GM06990 (cell line): ENCODE data around the gene LTBP2.

Source experiments
- DNase-seq: peaks from one replicate; pipeline ENCODE4 v3.0.0-alpha.2; 2011; ENCODE audit not compliant: insufficient read length; ENCODE audit errors: extremely low read depth
- H3K27me3 ChIP-seq: replicated peaks from 2 replicates; pipeline ENCODE4 v1.6.0; 2011; ENCODE audit warnings: low read length; ENCODE audit not compliant: control insufficient read depth, insufficient read depth
- H3K36me3 ChIP-seq: 2 replicates; pipeline ENCODE4 v1.5.1; 2011; ENCODE audit warnings: low read length; ENCODE audit not compliant: control insufficient read depth, insufficient read depth
- H3K4me3 ChIP-seq: replicated peaks from 2 replicates; pipeline ENCODE4 v1.5.1; 2011; ENCODE audit warnings: low read depth, mild to moderate bottlenecking, control low read depth, low read length
- CTCF ChIP-seq: IDR thresholded peaks from 2 replicates; pipeline ENCODE4 v1.5.1; 2011; ENCODE audit warnings: low read length, control low read depth, mild to moderate bottlenecking, inconsistent platforms; ENCODE audit not compliant: insufficient read depth, poor library complexity, severe bottlenecking

Gene LTBP2

GRCh38 chr14:74620923-74621322 lies 8.9 kb upstream of the LTBP2 start:
- Histone ChIP-seq H3K36me3 (no peaks in the 10 kb centered on the region), H3K4me3 (no peak overlapping the region), H3K27me3 (no peaks in the 10 kb centered on the region)
- TF ChIP-seq CTCF, result no peak
- DNase-seq, result no peak

GRCh38 chr14:74620497-74620921 lies 8.5 kb upstream of the LTBP2 start:
- Histone ChIP-seq H3K4me3 (no peak overlapping the region), H3K36me3 (no peaks in the 10 kb centered on the region), H3K27me3 (no peaks in the 10 kb centered on the region)
- DNase-seq, result no peak
- no peak for TF ChIP-seq CTCF

GRCh38 chr14:74619672-74620131 lies 7.7 kb upstream of the LTBP2 start:
- no peak for TF ChIP-seq CTCF
- Histone ChIP-seq H3K27me3 (no peaks in the 10 kb centered on the region), H3K4me3 (no peak overlapping the region), H3K36me3 (no peaks in the 10 kb centered on the region)
- DNase-seq, result no peak

DNA sequence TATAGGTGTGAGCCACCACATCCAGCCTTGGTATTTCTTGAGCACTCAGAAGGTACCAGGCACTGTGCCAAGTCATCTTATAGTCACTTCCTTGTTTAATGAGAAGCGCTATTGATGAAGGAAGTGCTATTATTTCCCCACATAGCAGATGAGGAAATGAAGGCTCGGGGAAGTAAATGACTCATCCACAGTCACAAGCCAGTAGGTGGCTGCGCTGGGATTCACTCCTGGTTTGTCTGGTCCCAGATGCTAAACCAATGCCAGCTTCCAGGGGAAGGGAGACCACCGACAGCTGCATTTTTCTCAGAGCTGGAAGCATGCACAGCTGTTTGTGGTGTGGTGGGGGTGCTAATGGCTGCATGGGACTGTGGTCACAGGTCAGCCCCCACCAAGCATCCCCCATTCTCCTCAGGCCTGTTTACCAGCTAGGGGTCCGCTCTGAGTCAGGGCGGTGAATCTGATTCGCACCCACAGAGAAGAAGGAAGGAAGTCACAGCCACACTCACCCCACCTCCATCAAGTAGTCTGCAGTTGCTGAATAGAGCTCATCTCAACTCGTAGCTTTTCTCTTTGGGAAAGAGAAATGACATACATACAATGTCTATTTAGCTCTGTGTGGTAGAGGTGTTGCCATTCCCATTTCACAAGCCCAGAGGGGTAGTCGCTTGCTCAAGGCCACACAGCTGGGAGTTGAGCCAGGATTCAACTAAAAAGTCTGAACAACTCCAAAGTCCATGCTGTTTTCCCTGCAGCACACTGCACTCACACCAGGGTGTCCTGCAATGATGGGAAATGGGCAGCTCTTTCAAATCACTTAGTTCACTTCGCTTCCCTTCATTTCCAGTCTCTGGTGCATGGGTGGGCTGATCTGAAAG lies 6.3 kb upstream of the LTBP2 start:
- TF ChIP-seq CTCF, result no peak
- H3K27me3 ChIP-seq, result no peaks in the 10 kb centered on the region
- peak; percentile 33 for DNase-seq
- no peaks in the 10 kb centered on the region for H3K36me3 ChIP-seq
- no peak overlapping the region for H3K4me3 ChIP-seq

DNA sequence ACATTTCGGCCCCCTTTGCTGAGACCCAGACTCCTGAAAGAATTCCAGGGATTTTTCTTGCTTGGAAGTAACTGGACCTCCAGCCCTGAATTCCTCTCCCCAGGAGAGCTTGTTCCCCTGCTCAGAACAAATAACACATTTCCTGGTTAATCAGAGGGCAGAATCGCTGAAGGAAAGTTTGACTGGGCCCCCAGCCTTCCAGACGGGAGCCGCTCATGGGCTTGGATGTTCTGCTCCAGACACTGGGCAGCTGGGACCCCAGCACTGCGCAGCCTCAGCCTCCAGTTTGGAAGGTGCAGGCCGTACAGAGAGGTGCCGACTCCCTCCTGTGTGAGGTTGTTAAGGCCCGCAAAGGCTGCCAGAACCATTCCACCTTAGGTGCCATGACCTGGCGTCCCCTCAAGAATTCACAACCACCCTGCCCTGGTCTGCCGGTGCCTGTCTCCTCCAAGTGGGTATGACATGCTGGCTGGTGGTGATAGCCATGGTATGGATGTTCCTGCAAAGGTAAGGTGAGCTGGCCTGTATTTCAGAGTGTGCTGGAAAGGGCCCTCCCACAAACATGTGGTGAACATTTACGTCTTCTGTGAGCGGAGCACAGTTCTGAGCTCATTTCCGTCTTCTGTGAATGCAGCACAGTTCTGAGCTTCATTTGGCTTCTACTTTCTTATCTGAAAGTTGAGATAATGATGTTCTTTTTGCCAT lies 5.1 kb upstream of the LTBP2 start:
- Histone ChIP-seq H3K36me3 (no peaks in the 10 kb centered on the region), H3K4me3 (no peak overlapping the region), H3K27me3 (no peaks in the 10 kb centered on the region)
- DNase-seq, result no peak
- TF ChIP-seq CTCF, result no peak
